HG03175 (cell line): Measurements from ENCODE around the gene ZNF385C.

Experiments used
- ATAC-seq: cut with Tn5 transposase; IDR thresholded peaks from one replicate; pipeline ENCODE4 v1.9.1; 2021; ENCODE audit warnings: mild to moderate bottlenecking, moderate library complexity; ENCODE audit not compliant: unreplicated experiment

Gene ZNF385C

GRCh38 chr17:42126836-42127235, 28.6 kb upstream of the ZNF385C start:
- ATAC-seq: no peak

DNA sequence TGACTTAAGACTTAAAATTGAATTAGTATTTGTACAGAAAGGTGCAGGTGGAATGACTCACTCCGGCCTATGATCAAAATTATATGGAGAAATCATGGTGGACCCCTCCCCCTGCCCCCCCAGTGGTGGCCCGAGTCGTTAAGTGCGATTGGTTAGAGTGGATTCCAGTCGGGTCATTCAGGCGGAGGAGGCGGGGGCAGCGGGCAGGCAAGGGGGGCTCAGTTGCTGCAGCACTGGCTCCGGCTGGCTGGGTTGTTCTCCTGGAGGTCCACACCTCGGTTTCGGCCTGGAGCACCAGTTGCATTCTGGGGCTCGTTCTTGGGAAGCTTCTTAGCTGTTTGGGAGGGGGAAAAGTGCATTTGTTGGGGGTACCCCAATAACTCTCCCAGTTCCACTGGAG, 27.3 kb upstream of the ZNF385C start:
- ATAC-seq: no peak

DNA sequence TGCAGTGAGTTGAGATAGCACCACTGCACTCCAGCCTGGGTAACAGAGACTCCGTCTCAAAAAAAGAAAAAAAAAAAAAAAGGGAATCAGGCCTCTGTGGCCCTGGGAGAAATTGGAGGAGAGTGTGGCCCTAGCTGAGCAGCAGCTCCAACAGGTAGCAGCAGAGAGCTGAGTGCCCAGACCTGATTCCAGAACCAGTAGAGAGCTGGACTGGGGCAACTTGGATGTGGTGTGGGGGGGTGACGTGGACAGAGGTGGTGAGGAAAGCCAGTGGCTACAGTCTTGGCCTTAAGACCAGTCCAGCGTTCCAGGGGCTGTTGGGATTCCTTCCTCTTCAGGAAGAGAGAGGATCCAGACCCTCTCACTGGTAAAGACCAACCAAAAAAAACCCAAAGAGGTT, 26.0 kb upstream of the ZNF385C start:
- ATAC-seq: no peak

- no peak for ATAC-seq
Observed at GRCh38 chr17:42122371-42123303, 24.4 kb upstream of the ZNF385C start, which contains the start of gene HSPB9. Gene HSPB9 (plus strand): TSS chr17:42122804. CDS start chr17:42122851, 47 bp downstream.

GRCh38 chr17:42120770-42121769, 22.8 kb upstream of the ZNF385C start, which contains the start of gene KAT2A:
Gene KAT2A (minus strand): TSS chr17:42121367. CDS start chr17:42121304, 63 bp downstream.
- ATAC-seq: peak; percentile 63

GRCh38 chr17:42120161-42120769, 22.0 kb upstream of the ZNF385C start:
- ATAC-seq: no peak

- ATAC-seq: no peak
Observed at GRCh38 chr17:42119301-42119700, 21.0 kb upstream of the ZNF385C start.

GRCh38 chr17:42118545-42118944, 20.3 kb upstream of the ZNF385C start:
- ATAC-seq: no peak

- no peak for ATAC-seq
Observed at GRCh38 chr17:42118126-42118510, 19.8 kb upstream of the ZNF385C start.

DNA sequence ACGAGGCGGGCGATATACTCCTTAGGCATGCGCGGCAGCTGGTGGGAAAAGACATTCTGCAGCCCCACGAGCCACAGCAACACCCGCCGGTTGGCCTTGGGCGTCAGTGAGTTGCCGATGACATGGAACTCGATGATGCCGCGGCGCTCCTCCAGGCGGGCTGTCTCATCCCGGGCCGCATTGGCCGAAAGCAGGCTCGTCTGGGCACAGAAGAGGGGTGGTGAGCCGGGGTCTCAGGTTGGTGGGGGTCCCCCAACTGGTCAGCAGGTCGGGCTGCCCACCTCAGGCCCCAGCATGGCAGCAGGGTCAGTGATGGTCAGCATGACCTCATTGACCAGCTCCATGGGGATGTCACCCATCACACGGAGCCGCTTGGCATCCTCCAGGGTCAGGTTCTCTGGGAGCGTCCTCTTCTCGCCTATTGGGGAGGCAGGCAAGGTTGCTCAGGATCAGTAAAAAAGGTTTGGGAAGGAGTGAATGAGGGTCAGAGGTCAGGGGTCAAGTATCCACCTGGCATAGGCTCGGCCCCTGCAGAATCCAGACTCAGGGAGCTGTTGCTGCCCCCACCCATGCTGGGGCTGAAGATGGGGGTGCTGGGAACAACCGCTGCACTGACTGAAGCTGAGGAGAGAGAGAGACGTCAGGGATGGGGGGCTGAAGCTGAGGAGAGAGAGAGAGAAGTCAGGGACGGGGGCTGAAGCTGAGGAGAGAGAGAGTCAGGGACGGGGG, 19.3 kb upstream of the ZNF385C start:
- ATAC-seq: no peak

- peak; percentile 33 for ATAC-seq
Observed at GRCh38 chr17:42116705-42117396, 18.6 kb upstream of the ZNF385C start.

- no peak for ATAC-seq
Observed at GRCh38 chr17:42114118-42114517, 15.8 kb upstream of the ZNF385C start.

DNA sequence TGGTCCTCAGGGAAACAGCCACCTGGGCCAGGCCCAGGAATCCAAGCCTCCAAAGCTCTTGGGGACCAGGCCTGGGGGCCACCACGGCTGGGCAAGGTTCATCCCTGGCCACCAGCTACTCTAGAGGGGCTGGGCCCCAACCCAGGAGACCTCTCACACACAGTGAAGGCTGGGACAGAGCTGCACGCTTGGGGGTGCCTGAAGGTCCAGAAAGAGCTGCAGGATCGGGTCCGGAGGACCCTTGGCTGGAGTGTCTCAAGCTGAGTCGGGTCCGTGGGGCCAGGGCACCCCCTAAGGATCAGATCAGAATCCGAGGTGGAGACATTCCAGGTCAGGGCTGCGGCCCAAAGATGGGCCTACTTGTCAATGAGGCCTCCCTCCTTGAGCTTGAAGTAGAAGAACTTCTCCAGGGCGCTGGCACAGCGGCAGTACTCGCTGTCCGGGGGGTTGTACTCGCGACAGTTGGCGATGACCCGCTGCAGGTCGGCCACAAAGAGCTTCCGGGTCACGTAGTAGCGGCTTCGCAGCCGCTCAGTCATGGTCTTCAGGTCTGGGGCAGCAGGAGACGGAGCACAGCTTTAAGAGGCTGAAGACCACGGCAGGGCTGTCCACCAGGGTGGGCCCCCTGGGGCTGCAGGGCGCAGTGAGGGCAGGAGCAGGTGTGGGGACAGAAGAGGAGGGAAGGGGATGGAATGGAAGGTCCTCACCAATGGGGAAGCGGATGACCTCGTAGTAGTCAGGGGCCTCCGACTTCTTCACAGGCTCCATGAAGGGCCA, 15.2 kb upstream of the ZNF385C start:
- no peak for ATAC-seq

DNA sequence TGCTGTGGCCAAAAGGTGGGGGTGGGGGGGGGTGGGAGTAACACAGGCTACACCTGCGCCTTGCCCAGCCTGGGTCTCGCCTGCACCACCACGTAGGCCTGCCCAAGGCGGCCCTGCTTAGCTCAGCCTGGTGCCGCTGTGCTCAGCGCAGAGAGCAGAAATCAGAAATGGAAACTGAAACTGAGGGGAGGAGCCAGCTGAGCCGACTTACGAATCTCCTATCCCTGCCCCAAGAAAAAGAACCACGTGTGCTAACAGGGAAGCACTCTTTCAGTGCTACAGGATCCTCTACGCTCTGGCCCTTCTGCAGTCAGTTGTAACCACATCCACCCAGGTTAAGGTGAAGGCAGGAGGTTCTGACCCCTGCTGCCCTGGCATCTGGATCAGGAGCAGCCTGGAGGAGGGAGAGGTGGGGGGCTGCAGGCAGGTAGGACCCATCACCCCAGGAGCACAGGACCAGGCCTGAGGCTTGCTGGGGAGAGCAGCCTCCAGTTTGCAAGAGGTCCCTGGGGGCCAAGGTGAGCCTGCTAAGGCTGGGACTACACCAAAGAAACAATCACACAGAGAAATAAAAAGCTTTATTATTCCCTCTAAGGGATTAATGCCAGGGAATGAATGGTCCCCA, 14.4 kb upstream of the ZNF385C start, which contains the start of gene DHX58:
DHX58 (minus strand) TSS at position 163 of the 625 bp plus-strand sequence. CDS start 822 bp downstream, outside the sequence.
- peak; percentile 75 for ATAC-seq

GRCh38 chr17:42111871-42112551, 13.7 kb upstream of the ZNF385C start:
- ATAC-seq: no peak

DNA sequence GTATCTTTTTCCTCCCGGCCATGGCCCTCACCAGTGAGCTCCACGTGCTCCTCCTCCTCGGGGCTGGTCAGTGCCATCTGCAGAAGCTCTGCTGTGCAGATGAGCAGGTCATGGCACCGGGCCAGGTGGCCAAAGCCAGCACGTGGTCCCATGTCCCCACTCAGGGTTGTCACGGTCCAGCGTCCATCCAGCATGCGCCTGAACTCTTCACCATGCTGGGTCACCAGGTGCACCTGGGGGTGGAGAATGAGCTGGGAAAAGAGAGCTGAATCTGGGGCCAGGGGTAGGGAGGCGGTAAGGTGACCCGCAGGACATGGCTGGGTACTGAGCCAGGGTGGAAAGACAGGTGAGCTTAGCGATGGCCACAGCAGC, 13.0 kb upstream of the ZNF385C start:
- ATAC-seq: no peak
